GM19397 (cell line): ENCODE measurements around the gene DYNC1I1.

Experiments used
- ATAC-seq: cut with Tn5 transposase; IDR thresholded peaks from one replicate; pipeline ENCODE4 v1.9.1; 2021; ENCODE audit warnings: mild to moderate bottlenecking, moderate library complexity; ENCODE audit not compliant: unreplicated experiment

DYNC1I1 gene

DNA sequence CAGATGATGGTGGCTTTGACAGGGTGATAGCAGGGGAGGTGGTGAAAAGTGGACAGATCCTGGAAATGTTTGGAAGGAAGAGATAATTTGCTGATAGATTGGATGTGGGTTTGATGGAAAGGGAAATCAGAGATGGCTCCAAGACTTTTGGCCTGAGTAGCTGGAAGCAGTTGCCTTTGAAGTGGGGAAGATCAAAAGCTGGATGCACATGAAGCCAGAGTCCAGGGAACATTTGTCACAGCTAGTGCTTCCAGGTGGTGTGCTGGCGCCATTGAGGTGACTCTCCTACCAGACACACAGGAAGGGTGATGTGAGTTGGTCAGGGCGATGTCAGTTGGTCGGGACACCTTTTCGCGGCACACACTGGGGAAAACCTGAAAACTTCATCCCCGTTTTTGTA is 15.9 kb downstream of the DYNC1I1 start:
- ATAC-seq = no peak

DNA sequence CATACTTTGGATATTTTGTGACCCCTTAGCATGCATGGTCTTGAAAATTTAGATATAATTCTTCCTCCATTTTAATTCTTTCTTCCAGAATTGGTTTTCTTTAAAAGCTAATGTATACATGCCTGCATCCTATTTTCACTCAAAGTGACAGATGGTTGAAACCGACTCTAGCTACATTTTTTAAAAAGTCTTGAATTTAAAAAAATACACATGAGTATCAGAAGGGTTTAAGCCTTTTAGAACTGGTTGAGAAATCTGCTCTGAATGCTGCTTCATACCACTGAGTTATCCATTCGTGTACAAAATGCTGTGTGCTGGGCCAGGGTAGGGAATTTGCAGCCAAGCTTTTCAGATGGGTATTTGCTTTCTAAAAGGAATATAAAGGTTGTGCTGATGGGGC is 16.5 kb downstream of the DYNC1I1 start:
- ATAC-seq = no peak

DNA sequence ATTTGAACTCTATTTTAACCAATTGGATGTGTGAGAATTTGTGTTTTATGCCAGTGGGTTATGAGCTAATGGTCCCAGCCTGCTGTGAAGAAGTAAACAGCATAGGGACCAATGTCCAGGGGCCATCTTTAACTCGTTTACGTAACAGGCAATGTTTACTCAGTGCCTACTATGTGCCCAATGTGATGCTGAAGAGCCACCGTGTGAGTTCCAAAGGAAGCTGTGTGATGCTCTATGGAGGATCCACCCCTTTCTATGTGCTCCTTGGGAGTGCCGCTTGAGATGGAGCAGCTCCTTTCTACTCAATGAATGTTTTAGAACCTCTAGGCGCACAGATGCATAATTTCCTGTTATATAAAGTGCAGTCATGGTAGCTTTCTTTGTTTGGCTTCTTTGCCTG is 21.3 kb downstream of the DYNC1I1 start:
- ATAC-seq = no peak

- ATAC-seq = no peak
Observed at GRCh38 chr7:95794917-95795515, 22.7 kb downstream of the DYNC1I1 start.

GRCh38 chr7:95796617-95797016 is 24.3 kb downstream of the DYNC1I1 start:
- no peak for ATAC-seq

DNA sequence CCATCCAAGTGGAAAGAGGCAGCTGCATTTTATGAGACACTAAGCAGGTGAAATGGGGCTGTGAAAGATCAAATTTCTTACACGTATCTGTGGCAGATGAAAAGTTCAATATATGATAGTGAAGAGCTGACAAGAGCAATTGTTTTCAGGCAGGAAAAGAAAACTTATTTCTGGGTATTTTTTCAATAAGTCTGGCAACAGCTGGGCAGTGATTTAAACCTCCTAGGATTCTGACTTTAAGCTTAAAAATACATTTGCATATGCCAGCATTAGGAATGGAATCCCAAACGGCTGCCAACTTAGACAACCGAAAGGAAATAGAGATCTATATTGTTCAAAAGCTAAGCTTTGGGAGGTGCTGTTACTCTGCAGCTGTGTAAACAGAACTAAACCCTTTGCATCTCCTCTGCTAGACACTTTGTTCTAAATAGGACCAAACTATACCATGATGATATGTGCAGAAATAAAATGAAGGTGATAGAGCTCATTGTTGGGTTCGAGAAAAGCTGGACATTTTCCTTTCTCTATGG is 26.1 kb downstream of the DYNC1I1 start:
- ATAC-seq = no peak

- no peak for ATAC-seq
Observed at GRCh38 chr7:95800787-95801186, 28.4 kb downstream of the DYNC1I1 start.

DNA sequence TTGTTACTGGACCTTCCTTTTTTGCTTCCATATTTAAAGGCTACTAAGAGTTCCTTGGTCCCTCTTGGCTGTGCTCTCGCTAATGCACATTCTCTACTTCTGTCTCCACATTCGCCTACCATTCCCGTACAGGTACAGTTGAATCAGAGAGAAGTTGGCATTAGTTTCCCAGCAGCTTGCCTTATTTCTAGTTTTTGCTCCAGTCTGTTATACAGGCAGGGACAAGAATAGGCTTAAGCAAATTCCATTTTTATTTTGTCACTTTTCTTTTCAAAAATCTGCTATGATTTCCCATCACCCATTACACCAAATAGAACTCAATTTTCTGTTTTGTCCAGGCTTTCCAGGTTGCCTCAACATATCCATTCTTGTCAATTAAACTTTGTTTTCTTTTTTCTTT is 29.9 kb downstream of the DYNC1I1 start:
- no peak for ATAC-seq

- no peak for ATAC-seq
Observed at GRCh38 chr7:95804052-95804451, 31.7 kb downstream of the DYNC1I1 start.

- ATAC-seq = no peak
Observed at GRCh38 chr7:95805909-95806308, 33.6 kb downstream of the DYNC1I1 start.

- no peak for ATAC-seq
Observed at GRCh38 chr7:95808396-95808795, 36.0 kb downstream of the DYNC1I1 start.

DNA sequence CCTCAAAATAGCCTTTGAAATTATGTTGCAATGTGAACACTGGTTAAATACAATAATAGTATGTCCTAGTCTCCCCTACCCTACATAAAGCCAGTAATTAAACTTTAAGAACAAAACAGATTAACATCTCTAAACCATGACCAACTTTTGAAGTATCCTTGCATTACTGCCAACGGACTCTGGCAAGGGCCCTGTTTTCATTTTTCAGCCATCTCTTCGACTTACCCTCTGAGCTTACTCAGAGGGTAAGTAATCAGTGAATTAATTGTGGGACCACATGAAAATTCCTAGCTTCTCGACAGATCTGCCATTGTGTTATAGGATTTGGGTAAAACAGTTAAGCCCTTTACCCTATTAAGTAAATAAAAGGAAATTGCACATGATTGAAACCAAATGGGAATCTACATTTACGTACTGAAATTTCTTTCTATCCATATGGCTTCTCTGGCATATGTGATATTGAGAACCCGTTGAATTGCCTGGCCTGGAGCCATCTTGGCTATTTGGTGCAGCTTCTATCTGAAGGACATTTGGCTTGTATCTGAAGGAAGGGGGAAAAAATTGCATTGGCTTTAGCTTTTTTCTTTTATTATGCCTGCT is 39.6 kb downstream of the DYNC1I1 start:
- ATAC-seq = no peak

DNA sequence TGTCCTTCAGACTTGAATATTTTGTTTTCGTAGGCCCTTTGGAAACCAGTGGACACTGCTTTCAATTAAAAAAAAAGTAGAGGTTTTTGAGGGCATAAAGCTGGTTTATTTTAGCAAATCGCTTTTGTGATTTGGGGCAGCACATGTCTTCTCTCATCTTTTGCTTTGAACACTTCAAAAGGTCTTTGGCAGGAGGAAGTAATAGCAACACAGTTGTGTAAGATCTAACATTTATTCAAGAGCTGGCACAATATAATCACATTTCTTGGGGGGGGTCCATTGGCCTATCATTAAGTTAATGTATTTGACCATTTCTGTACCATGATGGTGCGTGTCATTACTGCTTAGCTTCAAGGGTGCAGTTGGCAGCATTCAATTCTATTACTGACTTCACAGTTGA is 42.4 kb downstream of the DYNC1I1 start:
- no peak for ATAC-seq

- ATAC-seq = no peak
Observed at GRCh38 chr7:95817866-95818640, 45.7 kb downstream of the DYNC1I1 start.

DNA sequence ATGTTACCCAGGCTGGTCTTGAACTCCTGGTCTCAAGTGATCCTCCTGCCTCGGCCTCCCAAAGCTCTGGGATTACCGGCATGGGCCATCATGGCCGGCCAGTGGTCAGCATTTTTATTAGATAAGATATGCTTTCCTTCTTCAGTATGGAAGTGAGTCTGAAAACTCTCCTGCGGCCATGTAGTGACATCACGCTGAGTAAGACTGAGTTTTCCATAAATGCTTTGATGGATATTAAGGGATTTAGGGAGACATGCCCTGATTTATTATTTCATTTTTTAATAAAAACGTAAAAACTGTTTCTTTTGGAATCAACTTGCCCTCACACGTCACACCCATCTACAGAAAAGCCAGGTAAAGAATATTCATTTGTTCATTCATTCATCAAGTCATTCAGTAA is 48.4 kb downstream of the DYNC1I1 start:
- ATAC-seq = no peak

DNA sequence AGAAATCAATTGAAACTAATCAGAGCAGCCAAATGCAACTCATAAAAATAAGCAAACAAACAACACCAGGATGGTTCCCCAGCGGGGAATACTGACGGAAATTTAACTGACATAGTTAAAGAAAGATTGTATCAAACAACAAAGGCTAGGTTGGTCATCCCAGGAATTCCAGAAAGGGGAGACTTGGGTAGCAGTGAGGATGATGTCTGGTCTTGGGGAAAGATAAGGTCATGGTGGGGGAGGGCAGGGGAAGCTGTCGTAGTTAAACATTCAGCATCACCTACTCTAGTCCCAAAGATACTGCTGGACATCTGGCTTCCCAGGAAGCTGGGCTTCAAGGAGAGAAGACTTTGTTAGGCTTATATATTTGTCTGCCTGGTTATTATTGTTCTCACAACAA is 50.4 kb downstream of the DYNC1I1 start:
- no peak for ATAC-seq

GRCh38 chr7:95824616-95825015 is 52.3 kb downstream of the DYNC1I1 start:
- no peak for ATAC-seq

GRCh38 chr7:95828824-95829790 is 56.8 kb downstream of the DYNC1I1 start:
- ATAC-seq = no peak

DNA sequence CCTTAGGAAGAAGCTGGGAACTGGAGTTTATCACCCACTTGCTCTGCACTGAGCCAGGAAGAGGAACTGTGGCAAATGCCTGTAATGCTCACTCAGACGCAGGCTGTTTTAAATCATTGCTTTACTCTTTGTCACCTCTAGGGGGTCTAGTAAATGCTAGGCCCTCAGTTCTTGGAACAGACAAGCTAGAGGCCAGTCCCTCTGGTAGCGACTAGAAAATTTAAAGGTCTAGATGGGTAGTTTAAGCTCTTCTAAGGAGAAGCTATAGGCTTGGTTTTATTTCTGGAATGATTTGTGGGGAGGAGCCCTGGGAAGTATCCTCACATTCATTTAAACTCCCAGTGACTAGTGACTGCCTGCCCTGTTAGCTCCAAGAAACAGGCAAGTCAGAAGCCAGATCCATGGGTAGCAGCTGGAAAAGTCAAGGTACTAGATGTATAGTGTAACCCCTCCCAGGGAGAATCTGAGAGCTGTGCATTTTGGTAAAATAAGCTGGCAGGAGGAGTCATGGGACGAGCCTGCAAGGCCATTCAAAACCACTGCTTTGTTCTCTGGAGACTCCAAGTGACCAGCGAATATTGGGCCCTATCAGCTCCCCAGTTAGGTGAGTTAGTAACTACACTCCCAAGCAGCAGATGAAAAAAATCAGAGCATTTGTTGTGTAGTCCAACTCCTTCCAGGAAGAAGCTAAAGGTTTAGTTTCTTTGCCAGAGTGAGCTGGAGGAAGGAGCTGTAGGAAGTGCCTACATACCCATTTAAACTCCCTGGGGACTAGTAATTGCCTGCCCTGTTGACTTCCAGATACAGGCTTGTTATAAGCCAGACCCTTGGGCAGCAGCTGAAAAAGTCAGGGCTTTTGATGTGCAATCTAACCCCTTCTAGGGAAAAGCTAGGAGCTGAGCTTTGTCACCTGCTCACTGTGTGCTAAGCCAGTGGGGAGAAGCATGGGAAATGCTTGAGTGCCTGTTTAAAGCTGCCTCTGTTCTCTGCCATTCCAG is 68.9 kb downstream of the DYNC1I1 start:
- ATAC-seq = peak; percentile 78

GRCh38 chr7:95843286-95843685 is 70.9 kb downstream of the DYNC1I1 start:
- ATAC-seq = no peak
